GM12801 (cell line): Measurements from ENCODE around the gene PTPRJ.

Experiments used
- CTCF ChIP-seq: IDR thresholded peaks from one replicate; pipeline ENCODE4 v1.5.1; 2011; ENCODE audit warnings: control low read depth; ENCODE audit not compliant: insufficient read length; ENCODE audit errors: extremely low read depth

PTPRJ gene

GRCh38 chr11:48085688-48086087, 105.3 kb downstream of the PTPRJ start:
- TF ChIP-seq CTCF, result no peak

GRCh38 chr11:48087422-48087821, 107.1 kb downstream of the PTPRJ start:
- no peak for TF ChIP-seq CTCF

GRCh38 chr11:48087974-48088681, 107.8 kb downstream of the PTPRJ start:
- TF ChIP-seq CTCF, result no peak

GRCh38 chr11:48088682-48089050, 108.3 kb downstream of the PTPRJ start:
- TF ChIP-seq CTCF, result no peak

- no peak for TF ChIP-seq CTCF
Observed at GRCh38 chr11:48090174-48090573, 109.8 kb downstream of the PTPRJ start.

GRCh38 chr11:48091426-48092102, 111.2 kb downstream of the PTPRJ start:
- TF ChIP-seq CTCF, result no peak

- TF ChIP-seq CTCF, result no peak
Observed at GRCh38 chr11:48093323-48093722, 113.0 kb downstream of the PTPRJ start.
